Cardiac fibroblast (primary cell): ENCODE results near the gene NDEL1.

ENCODE experiments used
- DNase-seq, 2 donors: peaks; one replicate each; pipeline versions ENCODE4 v3.0.0 to v3.0.0-alpha.2; 2010; ENCODE audit warnings: low read depth in 2 of 2
- H3K4me3 ChIP-seq, 2 donors: replicated peaks in 1 of 2; 1 replicate in 1 of 2; 2 replicates in 1 of 2; pipeline ENCODE4 v1.5.1; 2011; ENCODE audit warnings: low read depth in 2 of 2, low read length in 2 of 2, mild to moderate bottlenecking in 2 of 2, moderate library complexity in 1 of 2
- TF ChIP-seq, protein P1 (sequence below): IDR thresholded peaks from one replicate; pipeline ENCODE4 v1.5.1; 2011; ENCODE audit warnings: low read depth, mild to moderate bottlenecking, low read length, inconsistent platforms

NDEL1 gene

GRCh38 chr17:8492121-8492520, 56.4 kb downstream of the NDEL1 start:
- TF ChIP-seq, protein P1, sequence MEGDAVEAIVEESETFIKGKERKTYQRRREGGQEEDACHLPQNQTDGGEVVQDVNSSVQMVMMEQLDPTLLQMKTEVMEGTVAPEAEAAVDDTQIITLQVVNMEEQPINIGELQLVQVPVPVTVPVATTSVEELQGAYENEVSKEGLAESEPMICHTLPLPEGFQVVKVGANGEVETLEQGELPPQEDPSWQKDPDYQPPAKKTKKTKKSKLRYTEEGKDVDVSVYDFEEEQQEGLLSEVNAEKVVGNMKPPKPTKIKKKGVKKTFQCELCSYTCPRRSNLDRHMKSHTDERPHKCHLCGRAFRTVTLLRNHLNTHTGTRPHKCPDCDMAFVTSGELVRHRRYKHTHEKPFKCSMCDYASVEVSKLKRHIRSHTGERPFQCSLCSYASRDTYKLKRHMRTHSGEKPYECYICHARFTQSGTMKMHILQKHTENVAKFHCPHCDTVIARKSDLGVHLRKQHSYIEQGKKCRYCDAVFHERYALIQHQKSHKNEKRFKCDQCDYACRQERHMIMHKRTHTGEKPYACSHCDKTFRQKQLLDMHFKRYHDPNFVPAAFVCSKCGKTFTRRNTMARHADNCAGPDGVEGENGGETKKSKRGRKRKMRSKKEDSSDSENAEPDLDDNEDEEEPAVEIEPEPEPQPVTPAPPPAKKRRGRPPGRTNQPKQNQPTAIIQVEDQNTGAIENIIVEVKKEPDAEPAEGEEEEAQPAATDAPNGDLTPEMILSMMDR: no peak
- no peak overlapping the region for H3K4me3 ChIP-seq
- no peak for DNase-seq

DNA sequence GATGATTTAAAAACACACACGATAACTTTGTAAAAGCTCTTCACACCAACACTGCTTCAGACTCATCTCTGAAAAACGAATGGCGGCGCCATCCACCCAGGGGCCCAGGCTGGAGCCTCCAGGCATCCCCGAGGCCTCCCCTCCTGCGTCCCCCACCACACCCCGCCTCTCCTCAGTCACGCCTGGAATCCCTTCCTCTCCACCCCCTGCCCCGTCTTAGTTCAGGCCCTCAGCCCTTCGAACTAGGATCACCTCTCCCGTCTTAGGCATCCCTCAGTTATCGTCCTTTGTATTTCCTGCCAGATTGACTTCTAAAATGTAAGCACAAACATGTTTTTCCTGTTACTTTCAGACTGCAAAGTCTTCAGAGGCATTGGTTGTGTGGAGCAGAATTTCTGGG, 58.3 kb downstream of the NDEL1 start:
- DNase-seq: no peak
- H3K4me3 ChIP-seq: no peak overlapping the region
- TF ChIP-seq, protein P1: no peak

GRCh38 chr17:8494506-8495111, 58.9 kb downstream of the NDEL1 start:
- H3K4me3 ChIP-seq: no peak overlapping the region
- TF ChIP-seq, protein P1: no peak
- no peak for DNase-seq

DNA sequence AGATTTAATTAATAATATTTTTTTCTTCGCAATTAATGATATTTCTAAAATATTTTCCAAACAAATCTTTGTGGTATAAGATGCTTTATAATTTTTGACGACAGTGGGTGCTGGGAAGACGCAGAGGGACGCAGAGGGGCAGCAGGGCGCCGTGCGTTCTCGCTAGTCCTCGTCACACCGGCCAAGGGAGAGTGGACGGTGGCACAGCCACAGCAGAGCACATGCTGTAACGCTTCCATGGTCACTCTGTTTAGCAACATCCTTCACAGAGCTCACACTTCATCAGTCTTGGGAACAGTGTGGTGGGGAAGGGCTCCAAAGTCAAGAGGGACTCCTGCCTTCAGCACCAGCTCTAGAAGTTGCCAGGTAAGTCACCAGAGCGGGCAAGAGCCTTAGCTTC, 60.4 kb downstream of the NDEL1 start:
- H3K4me3 ChIP-seq: no peak overlapping the region
- DNase-seq: no peak
- TF ChIP-seq, protein P1: no peak

GRCh38 chr17:8499171-8499570, 63.5 kb downstream of the NDEL1 start:
- TF ChIP-seq, protein P1: no peak
- no peak for DNase-seq
- H3K4me3 ChIP-seq: no peak overlapping the region

GRCh38 chr17:8499614-8500013, 63.9 kb downstream of the NDEL1 start:
- no peak overlapping the region for H3K4me3 ChIP-seq
- DNase-seq: no peak
- TF ChIP-seq, protein P1: no peak

DNA sequence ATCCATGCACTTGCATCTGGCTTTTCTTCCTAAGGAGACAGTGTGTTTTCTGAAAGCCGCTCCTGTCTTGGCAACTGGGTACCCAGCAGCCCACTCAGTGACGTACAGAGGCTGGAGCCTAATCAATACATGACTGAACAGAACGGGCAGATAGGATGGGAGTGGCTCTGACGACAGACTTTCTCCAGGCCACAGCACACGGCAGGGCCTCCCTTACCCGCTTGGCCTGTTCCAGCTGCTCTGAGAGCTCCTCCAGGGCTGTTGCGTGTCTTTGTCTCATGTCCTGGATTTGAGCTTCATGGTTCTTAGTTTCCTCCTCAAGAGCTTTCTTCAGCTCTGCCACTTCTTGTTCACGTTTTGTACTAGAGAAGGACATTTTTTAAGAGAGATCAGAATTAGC, 64.9 kb downstream of the NDEL1 start:
- no peak for DNase-seq
- no peak overlapping the region for H3K4me3 ChIP-seq
- TF ChIP-seq, protein P1: no peak
